ENCODE data around the gene PACRGL.

The PACRGL gene

DNA sequence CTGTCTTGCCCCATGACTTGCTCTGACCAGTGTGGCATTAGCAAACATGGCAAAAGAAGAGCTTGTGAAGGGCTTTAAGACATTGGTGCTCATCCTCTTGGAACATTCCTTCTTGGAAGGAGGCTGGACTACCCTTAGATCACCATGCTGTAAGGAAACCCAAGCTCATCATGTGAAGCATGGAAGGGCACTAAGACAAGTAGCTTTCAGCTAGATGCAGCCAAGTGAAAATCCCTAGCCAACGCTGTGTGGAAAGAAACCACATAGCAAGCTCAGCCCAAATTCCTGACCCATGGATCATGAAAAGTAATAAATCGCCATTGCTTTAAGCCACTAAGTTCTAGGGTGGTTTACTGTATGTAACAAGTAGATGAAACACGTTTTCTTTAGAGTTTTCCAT is 12.4 kb upstream of the PACRGL start:
- TF ChIP-seq, protein P1, sequence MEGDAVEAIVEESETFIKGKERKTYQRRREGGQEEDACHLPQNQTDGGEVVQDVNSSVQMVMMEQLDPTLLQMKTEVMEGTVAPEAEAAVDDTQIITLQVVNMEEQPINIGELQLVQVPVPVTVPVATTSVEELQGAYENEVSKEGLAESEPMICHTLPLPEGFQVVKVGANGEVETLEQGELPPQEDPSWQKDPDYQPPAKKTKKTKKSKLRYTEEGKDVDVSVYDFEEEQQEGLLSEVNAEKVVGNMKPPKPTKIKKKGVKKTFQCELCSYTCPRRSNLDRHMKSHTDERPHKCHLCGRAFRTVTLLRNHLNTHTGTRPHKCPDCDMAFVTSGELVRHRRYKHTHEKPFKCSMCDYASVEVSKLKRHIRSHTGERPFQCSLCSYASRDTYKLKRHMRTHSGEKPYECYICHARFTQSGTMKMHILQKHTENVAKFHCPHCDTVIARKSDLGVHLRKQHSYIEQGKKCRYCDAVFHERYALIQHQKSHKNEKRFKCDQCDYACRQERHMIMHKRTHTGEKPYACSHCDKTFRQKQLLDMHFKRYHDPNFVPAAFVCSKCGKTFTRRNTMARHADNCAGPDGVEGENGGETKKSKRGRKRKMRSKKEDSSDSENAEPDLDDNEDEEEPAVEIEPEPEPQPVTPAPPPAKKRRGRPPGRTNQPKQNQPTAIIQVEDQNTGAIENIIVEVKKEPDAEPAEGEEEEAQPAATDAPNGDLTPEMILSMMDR (IDR thresholded peaks at IDR 0.05; ENCODE audit: insufficient read depth, low read length, poor library complexity, severe bottlenecking) = no peak
- no peak for TF ChIP-seq EZH2phosphoT487 (conservative IDR thresholded peaks at IDR 0.05; ENCODE audit: low read length)
- H3K27me3 ChIP-seq (ENCODE audit: low read length) = no peaks in the 10 kb centered on the region
- H3F3A ChIP-seq (ENCODE audit: insufficient read depth) = no peaks in the 10 kb centered on the region
- H3K4me3 ChIP-seq (ENCODE audit: insufficient read depth, low read length, poor library complexity, severe bottlenecking) = no peak overlapping the region
- H3K4me2 ChIP-seq (ENCODE audit: low read depth, low read length, poor library complexity, severe bottlenecking) = no peak overlapping the region
- H3K36me3 ChIP-seq (ENCODE audit: low read length) = no peaks in the 10 kb centered on the region
- no peak overlapping the region for H3K27ac ChIP-seq (ENCODE audit: low read depth, low read length)
- no peaks in the 10 kb centered on the region for H4K20me1 ChIP-seq (ENCODE audit: low read depth, low read length)
- no peaks in the 10 kb centered on the region for H3K9me3 ChIP-seq (ENCODE audit: insufficient read depth, low read length)
- H2AFZ ChIP-seq (ENCODE audit: low read depth, low read length, severe bottlenecking) = no peak overlapping the region
- no peaks in the 10 kb centered on the region for H3K9me2 ChIP-seq (replicated peaks; ENCODE audit: insufficient read depth, low read length)
- H3K79me2 ChIP-seq (ENCODE audit: insufficient read depth, low read length) = no peaks in the 10 kb centered on the region
- H3K9ac ChIP-seq (ENCODE audit: low read length) = no peak overlapping the region

DNA sequence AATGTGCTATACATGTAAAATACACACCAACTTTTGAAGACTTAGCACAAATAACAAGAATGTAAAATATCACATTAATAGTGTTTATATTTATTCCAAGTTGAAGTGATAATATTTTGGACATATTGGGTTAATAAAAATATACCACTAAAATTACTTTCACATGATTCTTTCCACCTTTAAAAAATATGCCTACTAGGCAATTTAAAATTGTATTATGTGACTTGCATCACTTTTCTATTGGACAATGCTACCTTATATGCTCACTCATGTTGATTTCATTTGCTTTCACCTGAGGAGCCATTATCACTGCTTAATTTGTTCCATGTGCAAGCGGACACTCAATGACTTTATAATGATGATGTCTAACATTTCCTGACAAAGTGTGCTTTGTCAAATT is 3.4 kb upstream of the PACRGL start:
- TF ChIP-seq EZH2phosphoT487 (conservative IDR thresholded peaks at IDR 0.05; ENCODE audit: low read length) = no peak
- TF ChIP-seq, protein P1 (IDR thresholded peaks at IDR 0.05; ENCODE audit: insufficient read depth, low read length, poor library complexity, severe bottlenecking) = no peak
- H3K27me3 ChIP-seq (ENCODE audit: low read length) = no peaks in the 10 kb centered on the region
- no peaks in the 10 kb centered on the region for H3K9me2 ChIP-seq (replicated peaks; ENCODE audit: insufficient read depth, low read length)
- H4K20me1 ChIP-seq (ENCODE audit: low read depth, low read length) = no peaks in the 10 kb centered on the region
- no peak overlapping the region for H3K4me2 ChIP-seq (ENCODE audit: low read depth, low read length, poor library complexity, severe bottlenecking)
- 0 out of 2 replicates have a peak, but pooled peaks cover 4% of the 10 kb centered on the region for H3F3A ChIP-seq (ENCODE audit: insufficient read depth)
- no peak overlapping the region for H2AFZ ChIP-seq (ENCODE audit: low read depth, low read length, severe bottlenecking)
- no peaks in the 10 kb centered on the region for H3K36me3 ChIP-seq (ENCODE audit: low read length)
- H3K9ac ChIP-seq (ENCODE audit: low read length) = no peak overlapping the region
- peaks cover 15% of the 10 kb centered on the region for H3K79me2 ChIP-seq (ENCODE audit: insufficient read depth, low read length)
- H3K27ac ChIP-seq (ENCODE audit: low read depth, low read length) = no peak overlapping the region
- H3K9me3 ChIP-seq (ENCODE audit: insufficient read depth, low read length) = no peaks in the 10 kb centered on the region
- no peak overlapping the region for H3K4me3 ChIP-seq (ENCODE audit: insufficient read depth, low read length, poor library complexity, severe bottlenecking)

DNA sequence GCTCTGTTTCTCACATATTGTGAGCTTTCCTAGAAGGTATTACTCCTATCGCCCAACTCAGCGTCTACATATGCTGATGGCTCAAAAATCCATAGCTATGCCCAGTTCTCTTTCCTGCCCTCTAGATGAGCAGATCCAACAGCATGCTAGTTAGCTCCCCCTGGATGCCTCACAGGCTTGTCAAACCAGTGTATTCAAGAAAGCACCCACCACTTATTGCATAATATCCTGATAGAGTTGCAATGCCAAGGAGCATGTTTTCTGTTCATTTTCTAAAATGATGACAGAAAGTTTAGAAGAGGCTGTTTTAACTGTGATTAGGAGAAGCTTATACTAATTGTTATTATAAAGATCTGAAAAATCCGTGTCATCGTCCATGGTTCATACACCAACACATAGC is 1.9 kb upstream of the PACRGL start:
- no peak overlapping the region for H2AFZ ChIP-seq (ENCODE audit: low read depth, low read length, severe bottlenecking)
- peaks cover 15% of the 10 kb centered on the region for H3K79me2 ChIP-seq (ENCODE audit: insufficient read depth, low read length)
- no peaks in the 10 kb centered on the region for H3K9me3 ChIP-seq (ENCODE audit: insufficient read depth, low read length)
- no peaks in the 10 kb centered on the region for H3K27me3 ChIP-seq (ENCODE audit: low read length)
- H3K4me2 ChIP-seq (ENCODE audit: low read depth, low read length, poor library complexity, severe bottlenecking) = no peak overlapping the region
- no peak overlapping the region for H3K27ac ChIP-seq (ENCODE audit: low read depth, low read length)
- H3K36me3 ChIP-seq (ENCODE audit: low read length) = no peaks in the 10 kb centered on the region
- no peak for TF ChIP-seq EZH2phosphoT487 (conservative IDR thresholded peaks at IDR 0.05; ENCODE audit: low read length)
- TF ChIP-seq, protein P1 (IDR thresholded peaks at IDR 0.05; ENCODE audit: insufficient read depth, low read length, poor library complexity, severe bottlenecking) = no peak
- no peaks in the 10 kb centered on the region for H4K20me1 ChIP-seq (ENCODE audit: low read depth, low read length)
- 0 out of 2 replicates have a peak, but pooled peaks cover 4% of the 10 kb centered on the region for H3F3A ChIP-seq (ENCODE audit: insufficient read depth)
- H3K4me3 ChIP-seq (ENCODE audit: insufficient read depth, low read length, poor library complexity, severe bottlenecking) = no peak overlapping the region
- H3K9me2 ChIP-seq (replicated peaks; ENCODE audit: insufficient read depth, low read length) = no peaks in the 10 kb centered on the region
- no peak overlapping the region for H3K9ac ChIP-seq (ENCODE audit: low read length)

Data from SU-DHL-6 (cell line).